Activated T-cell treated with anti-CD3 and anti-CD28 coated beads for 48 hours (primary cell): ENCODE measurements around the gene LSM11.

Experiments used
- DNase-seq: peaks from one replicate; pipeline ENCODE4 v3.0.0-alpha.2; 2020; ENCODE audit warnings: low read depth

The LSM11 gene

GRCh38 chr5:157734436-157734835, 9.1 kb upstream of the LSM11 start:
- no peak for DNase-seq

- no peak for DNase-seq
These were observed 7.5 kb upstream of the LSM11 start for GRCh38 chr5:157735991-157736390.

- no peak for DNase-seq
These were observed 3.9 kb upstream of the LSM11 start for GRCh38 chr5:157739388-157740228.

GRCh38 chr5:157740229-157740610, 3.3 kb upstream of the LSM11 start:
- DNase-seq: no peak

GRCh38 chr5:157741131-157741530, 2.4 kb upstream of the LSM11 start:
- DNase-seq: no peak

GRCh38 chr5:157744051-157745011, 819 bp downstream of the LSM11 start:
- peak; percentile 31 for DNase-seq

GRCh38 chr5:157745041-157745456, 1.5 kb downstream of the LSM11 start:
- no peak for DNase-seq

- DNase-seq: no peak
These were observed 3.7 kb downstream of the LSM11 start for GRCh38 chr5:157747173-157747740.

- DNase-seq: no peak
These were observed 4.5 kb downstream of the LSM11 start for GRCh38 chr5:157747766-157748700.

- no peak for DNase-seq
These were observed 5.4 kb downstream of the LSM11 start for GRCh38 chr5:157748760-157749461.

- no peak for DNase-seq
These were observed 5.9 kb downstream of the LSM11 start for GRCh38 chr5:157749462-157749799.

- no peak for DNase-seq
These were observed 6.8 kb downstream of the LSM11 start for GRCh38 chr5:157750320-157750719.

GRCh38 chr5:157756122-157756521, 12.6 kb downstream of the LSM11 start:
- DNase-seq: no peak

- DNase-seq: no peak
These were observed 15.2 kb downstream of the LSM11 start for GRCh38 chr5:157758706-157759105.

GRCh38 chr5:157761690-157762621, 18.4 kb downstream of the LSM11 start:
- no peak for DNase-seq

- DNase-seq: no peak
These were observed 21.0 kb downstream of the LSM11 start for GRCh38 chr5:157764531-157764930.

GRCh38 chr5:157766442-157766841, 22.9 kb downstream of the LSM11 start:
- DNase-seq: no peak

GRCh38 chr5:157766902-157767301, 23.4 kb downstream of the LSM11 start:
- DNase-seq: no peak

- DNase-seq: no peak
These were observed 24.2 kb downstream of the LSM11 start for GRCh38 chr5:157767689-157768088.

GRCh38 chr5:157770665-157771064, 27.2 kb downstream of the LSM11 start:
- no peak for DNase-seq
